GM23338 (cell line): Measurements from ENCODE around the gene SLC1A3. TPM values are rescaled to one million over a fixed set of nuclear protein-coding genes. Genes with fewer than 3 reads are reported as not detected.

Experiments
- ATAC-seq: fragments of 200-7000 bp; cut with Tn5 transposase; 3 replicates; pipeline ENCODE4 v1.9.1; 2020
- DNase-seq: peaks from one replicate; pipeline ENCODE4 v3.0.0-alpha.2; 2015; ENCODE audit warnings: low spot score
- H2AFZ ChIP-seq: fragments of 200-600 bp; sonication (generic); 2 replicates; pipeline ENCODE4 v1.8.0; 2016; ENCODE audit warnings: antibody characterized with exemption, mild to moderate bottlenecking, moderate library complexity
- H3F3A ChIP-seq: fragments of 200-600 bp; sonication (generic); replicated peaks from 2 replicates; pipeline ENCODE4 v1.8.0; 2017; ENCODE audit warnings: antibody characterized with exemption, mixed run types, low read depth
- H3K27ac ChIP-seq: fragments of 200-600 bp; sonication (generic); 2 replicates; pipeline ENCODE4 v1.6.1; 2016; ENCODE audit warnings: low read depth
- H3K27me3 ChIP-seq: fragments of 200-600 bp; sonication (generic); 2 replicates; pipeline ENCODE4 v1.8.0; 2016; ENCODE audit warnings: mild to moderate bottlenecking, mixed run types, moderate library complexity; ENCODE audit not compliant: insufficient read depth
- H3K36me3 ChIP-seq: fragments of 200-600 bp; sonication (generic); 2 replicates; pipeline ENCODE4 v1.8.0; 2016; ENCODE audit warnings: mild to moderate bottlenecking; ENCODE audit not compliant: insufficient read depth
- H3K4me1 ChIP-seq: fragments of 200-600 bp; sonication (generic); 2 replicates; pipeline ENCODE4 v1.8.0; 2016; ENCODE audit warnings: mild to moderate bottlenecking, moderate library complexity; ENCODE audit not compliant: insufficient read depth
- H3K4me2 ChIP-seq: fragments of 200-600 bp; sonication (generic); 2 replicates; pipeline ENCODE4 v1.7.1; 2017; ENCODE audit warnings: mixed run types
- H3K4me3 ChIP-seq: fragments of 200-600 bp; sonication (generic); 2 replicates; pipeline ENCODE4 v1.6.1; 2016; ENCODE audit warnings: mixed run types
- H3K79me2 ChIP-seq: fragments of 200-600 bp; sonication (generic); replicated peaks from 2 replicates; pipeline ENCODE4 v1.8.0; 2017; ENCODE audit warnings: mild to moderate bottlenecking; ENCODE audit not compliant: insufficient read depth
- H3K9me2 ChIP-seq: fragments of 200-600 bp; sonication (generic); 2 replicates; pipeline ENCODE4 v1.8.0; 2017; ENCODE audit not compliant: insufficient read depth
- H4K20me1 ChIP-seq: fragments of 200-600 bp; sonication (generic); replicated peaks from 2 replicates; pipeline ENCODE4 v1.8.0; 2017; ENCODE audit warnings: mild to moderate bottlenecking; ENCODE audit not compliant: insufficient read depth
- H3K27ac Mint-ChIP-seq: 2 replicates; pipeline ENCODE4 v1.8.0; 2020; ENCODE audit warnings: inconsistent platforms, mild to moderate bottlenecking, moderate library complexity, mixed read lengths
- H3K27me3 Mint-ChIP-seq: 3 replicates; pipeline ENCODE4 v1.8.0; 2022; ENCODE audit warnings: low read depth, mild to moderate bottlenecking, moderate library complexity, mixed read lengths, inconsistent platforms; ENCODE audit not compliant: insufficient read depth, poor library complexity
- H3K36me3 Mint-ChIP-seq: 3 replicates; pipeline ENCODE4 v1.8.0; 2021; ENCODE audit warnings: low read depth, mild to moderate bottlenecking, inconsistent platforms, moderate library complexity, mixed read lengths
- H3K4me1 Mint-ChIP-seq: 3 replicates; pipeline ENCODE4 v1.8.0; 2020; ENCODE audit warnings: mild to moderate bottlenecking, inconsistent platforms, mixed read lengths
- H3K4me3 Mint-ChIP-seq: 3 replicates; pipeline ENCODE4 v1.8.0; 2021; ENCODE audit warnings: moderate library complexity, mild to moderate bottlenecking, inconsistent platforms, mixed read lengths
- H3K9me3 Mint-ChIP-seq: 3 replicates; pipeline ENCODE4 v1.8.0; 2020; ENCODE audit warnings: moderate library complexity, mild to moderate bottlenecking, inconsistent platforms, mixed read lengths
- CTCF ChIP-seq, 2 experiments: fragments of 200-600 bp in 1 of 2; sonication (generic) in 1 of 2; conservative IDR thresholded peaks; 2 replicates each; pipeline versions ENCODE4 v1.5.1 to v1.6.1; 2016 to 2017; ENCODE audit warnings: antibody characterized with exemption in 2 of 2, low read depth in 2 of 2, mild to moderate bottlenecking in 2 of 2, moderate library complexity in 1 of 2
- ETS1 ChIP-seq: IDR thresholded peaks from 2 replicates; pipeline ENCODE4 v1.6.1; 2016; ENCODE audit warnings: antibody characterized with exemption
- EZH2 ChIP-seq: fragments of 200-600 bp; sonication (generic); IDR thresholded peaks from one replicate; pipeline ENCODE4 v1.8.0; 2017; ENCODE audit warnings: antibody characterized with exemption, mild to moderate bottlenecking, low read depth; ENCODE audit not compliant: unreplicated experiment
- EZH2phosphoT487 ChIP-seq: fragments of 200-600 bp; sonication (generic); IDR thresholded peaks from one replicate; pipeline ENCODE4 v1.8.1; 2018; ENCODE audit warnings: antibody characterized with exemption; ENCODE audit not compliant: unreplicated experiment
- JUNB ChIP-seq: IDR thresholded peaks from one replicate; pipeline ENCODE4 v1.6.1; 2016; ENCODE audit warnings: antibody characterized with exemption; ENCODE audit not compliant: unreplicated experiment
- POLR2AphosphoS5 ChIP-seq: IDR thresholded peaks from 2 replicates; pipeline ENCODE4 v1.6.1; 2016; ENCODE audit warnings: antibody characterized with exemption, low read depth
- REST ChIP-seq: IDR thresholded peaks from one replicate; pipeline ENCODE4 v1.6.1; 2018; ENCODE audit warnings: antibody characterized with exemption; ENCODE audit not compliant: unreplicated experiment
- STAT1 ChIP-seq: IDR thresholded peaks from one replicate; pipeline ENCODE4 v1.6.1; 2016; ENCODE audit warnings: antibody characterized with exemption; ENCODE audit not compliant: unreplicated experiment
- ZNF114 ChIP-seq: fragments of 250-450 bp; sonication (Bioruptor Pico); IDR thresholded peaks from 2 replicates; pipeline ENCODE4 v1.5.0; 2020; ENCODE audit warnings: mild to moderate bottlenecking, moderate library complexity
- polyA plus RNA-seq: library from polyadenylated mRNA; unstranded; fragments of >200 nt; fragmentation: Nextera tagmentation; extraction: Ambion mirVana; gene quantifications from 2 replicates; pipeline ENCODE4 v1.2.1, GENCODE V29; 2016
- total RNA-seq: library from RNA; depleted of rRNA; stranded (reverse); fragments of >200 nt; shearing (Covaris generic); gene quantifications from 2 replicates; pipeline ENCODE4 v1.2.3, GENCODE V29; 2014

The SLC1A3 gene
- total and polyA plus RNA-seq, 2 experiments from 2014 or later = 29.0 to 40.7 TPM

GRCh38 chr5:36722900-36723299 lies 116.5 kb downstream of the SLC1A3 start (continued):
- TF ChIP-seq ETS1 = no peak
- TF ChIP-seq POLR2AphosphoS5 = no peak
- no peak for TF ChIP-seq CTCF (conservative IDR thresholded peaks at IDR 0.05; ENCODE audit: low read depth in 2 of 2)
- TF ChIP-seq STAT1 = no peak
- TF ChIP-seq JUNB = no peak
- TF ChIP-seq EZH2phosphoT487 = no peak

GRCh38 chr5:36723912-36724311 lies 117.5 kb downstream of the SLC1A3 start:
- Mint-ChIP-seq H3K4me3 (no peak overlapping the region), H3K4me1 (peaks cover 10% of the 10 kb centered on the region), H3K27ac (no peak overlapping the region), H3K9me3 (no peaks in the 10 kb centered on the region), H3K27me3 (peaks cover 2% of the 10 kb centered on the region), H3K36me3 (no peaks in the 10 kb centered on the region)
- H2AFZ ChIP-seq = no peak overlapping the region
- no peaks in the 10 kb centered on the region for H4K20me1 ChIP-seq
- no peaks in the 10 kb centered on the region for H3K36me3 ChIP-seq
- no peaks in the 10 kb centered on the region; the same call in 1 of the 2 replicates for H3K4me1 ChIP-seq
- no peak overlapping the region for H3K27ac ChIP-seq
- no peaks in the 10 kb centered on the region for H3F3A ChIP-seq
- DNase-seq = no peak
- no peak overlapping the region for H3K4me3 ChIP-seq
- peaks cover 5% of the 10 kb centered on the region; the same call in 1 of the 2 replicates for H3K9me2 ChIP-seq
- no peaks in the 10 kb centered on the region for H3K27me3 ChIP-seq
- no peaks in the 10 kb centered on the region for H3K79me2 ChIP-seq
- ATAC-seq = no peak
- no peak overlapping the region for H3K4me2 ChIP-seq
- TF ChIP-seq REST = no peak
- no peak for TF ChIP-seq ZNF114 (CRISPR knock-in tag)
- no peak for TF ChIP-seq CTCF (conservative IDR thresholded peaks at IDR 0.05; ENCODE audit: low read depth in 2 of 2)
- TF ChIP-seq EZH2 = no peak
- no peak for TF ChIP-seq JUNB
- no peak for TF ChIP-seq STAT1
- no peak for TF ChIP-seq ETS1
